ENCODE measurements around the gene RPS6KB2.
A peak's percentile ranks its signal among the peaks of the same experiment; 100 is the strongest.

The RPS6KB2 gene

GRCh38 chr11:67429038-67429668 lies 859 bp downstream of the RPS6KB2 start:
- Histone ChIP-seq H3K9me3 (no peaks in the 10 kb centered on the region), H3K4me1 (peaks cover 0 to 25% (median 18%) of the 10 kb centered on the region in 4 donors), H3K4me3 (peak overlapping the region; percentile 63 to 77), H3K36me3 (peaks cover 34 to 44% (median 41%) of the 10 kb centered on the region in 3 donors), H3K27ac (peak overlapping the region; percentile 84 to 87), H3K27me3 (no peaks in the 10 kb centered on the region)
- TF ChIP-seq CTCF (IDR thresholded peaks at IDR 0.05) = no peak
- no peak for DNase-seq
- intact Hi-C loops (cut with DNase I; ENCODE audit: low total_unique reads) = no loop called here

GRCh38 chr11:67429722-67430121 lies 1.4 kb downstream of the RPS6KB2 start:
- Histone ChIP-seq H3K36me3 (peaks cover 34 to 49% (median 47%) of the 10 kb centered on the region in 3 donors), H3K27me3 (no peaks in the 10 kb centered on the region), H3K4me1 (peaks cover 0 to 25% (median 18%) of the 10 kb centered on the region in 4 donors), H3K9me3 (no peaks in the 10 kb centered on the region), H3K27ac (no peak overlapping the region), H3K4me3 (peak overlapping the region in 1 of 2 donors; percentile 63)
- intact Hi-C loops (cut with DNase I; ENCODE audit: low total_unique reads) = no loop called here
- DNase-seq = no peak
- no peak for TF ChIP-seq CTCF (IDR thresholded peaks at IDR 0.05)

- intact Hi-C loops (cut with DNase I; ENCODE audit: low total_unique reads) = no loop called here
- no peak for TF ChIP-seq CTCF (IDR thresholded peaks at IDR 0.05)
- H3K27ac ChIP-seq = no peak overlapping the region
- H3K4me1 ChIP-seq = peaks cover 0 to 36% (median 27%) of the 10 kb centered on the region in 4 donors
- peaks cover 34 to 68% (median 63%) of the 10 kb centered on the region in 3 donors for H3K36me3 ChIP-seq
- no peak for DNase-seq
- no peaks in the 10 kb centered on the region for H3K9me3 ChIP-seq
- no peak overlapping the region for H3K4me3 ChIP-seq
- no peaks in the 10 kb centered on the region for H3K27me3 ChIP-seq
These were observed 3.3 kb downstream of the RPS6KB2 start for GRCh38 chr11:67431346-67432249.

GRCh38 chr11:67432655-67433349 lies 4.5 kb downstream of the RPS6KB2 start:
- H3K36me3 ChIP-seq = peaks cover 34 to 80% (median 67%) of the 10 kb centered on the region in 3 donors
- H3K9me3 ChIP-seq = no peaks in the 10 kb centered on the region
- no peaks in the 10 kb centered on the region for H3K27me3 ChIP-seq
- no peak overlapping the region for H3K27ac ChIP-seq
- TF ChIP-seq CTCF (IDR thresholded peaks at IDR 0.05) = no peak
- H3K4me1 ChIP-seq = peaks cover 0 to 39% (median 26%) of the 10 kb centered on the region in 4 donors
- intact Hi-C loops (cut with DNase I; ENCODE audit: low total_unique reads) = no loop called here
- no peak for DNase-seq
- H3K4me3 ChIP-seq = no peak overlapping the region

- Histone ChIP-seq H3K27me3 (no peaks in the 10 kb centered on the region), H3K4me3 (no peak overlapping the region), H3K36me3 (peaks cover 34 to 90% (median 75%) of the 10 kb centered on the region in 3 donors), H3K27ac (no peak overlapping the region), H3K4me1 (peaks cover 0 to 35% (median 25%) of the 10 kb centered on the region in 4 donors), H3K9me3 (no peaks in the 10 kb centered on the region)
- no peak for TF ChIP-seq CTCF (IDR thresholded peaks at IDR 0.05)
- no peak for DNase-seq
- intact Hi-C loops (cut with DNase I; ENCODE audit: low total_unique reads) = no loop called here
These were observed 5.5 kb downstream of the RPS6KB2 start for GRCh38 chr11:67433536-67434394.
